MM.1S (cell line): ENCODE measurements around the gene CNTF.
A peak's percentile ranks its signal among the peaks of the same experiment; 100 is the strongest.

ENCODE experiments used
- DNase-seq: peaks from one replicate; pipeline ENCODE4 v3.0.0-alpha.2; 2015
- H2AFZ ChIP-seq: fragments of 300-600 bp; sonication (generic); 2 replicates; pipeline ENCODE4 v1.6.0; 2016; ENCODE audit warnings: antibody characterized with exemption, low read length
- H3F3A ChIP-seq: fragments of 300-600 bp; sonication (generic); 2 replicates; pipeline ENCODE4 v1.6.1; 2016; ENCODE audit warnings: mild to moderate bottlenecking, antibody characterized with exemption, low read length, moderate library complexity, mixed read lengths; ENCODE audit not compliant: insufficient read depth
- H3K27ac ChIP-seq: fragments of 300-600 bp; sonication (generic); 2 replicates; pipeline ENCODE4 v1.5.1; 2016; ENCODE audit warnings: mild to moderate bottlenecking, low read length
- H3K27me3 ChIP-seq: fragments of 300-600 bp; sonication (generic); replicated peaks from 2 replicates; pipeline ENCODE4 v1.6.0; 2016; ENCODE audit warnings: low read length; ENCODE audit not compliant: insufficient read depth
- H3K36me3 ChIP-seq: fragments of 300-600 bp; sonication (generic); replicated peaks from 2 replicates; pipeline ENCODE4 v1.6.1; 2016; ENCODE audit warnings: mild to moderate bottlenecking, low read length, mixed read lengths; ENCODE audit not compliant: insufficient read depth
- H3K4me1 ChIP-seq: fragments of 300-600 bp; sonication (generic); 2 replicates; pipeline ENCODE4 v1.6.1; 2016; ENCODE audit warnings: low read length, mixed read lengths
- H3K4me2 ChIP-seq: fragments of 300-600 bp; sonication (generic); 2 replicates; pipeline ENCODE4 v1.6.0; 2016; ENCODE audit warnings: low read depth, low read length
- H3K4me3 ChIP-seq: fragments of 300-600 bp; sonication (generic); 2 replicates; pipeline ENCODE4 v1.5.1; 2016; ENCODE audit warnings: low read length, mixed read lengths
- H3K79me2 ChIP-seq: fragments of 300-600 bp; sonication (generic); 2 replicates; pipeline ENCODE4 v1.6.1; 2016; ENCODE audit warnings: mixed run types, low read length, mixed read lengths
- H3K9ac ChIP-seq: fragments of 300-600 bp; sonication (generic); 2 replicates; pipeline ENCODE4 v1.6.1; 2016; ENCODE audit warnings: low read length, mixed read lengths
- H3K9me2 ChIP-seq: fragments of 300-600 bp; sonication (generic); replicated peaks from 2 replicates; pipeline ENCODE4 v1.6.1; 2016; ENCODE audit warnings: mild to moderate bottlenecking, low read length, mixed read lengths; ENCODE audit not compliant: insufficient read depth
- H3K9me3 ChIP-seq: fragments of 300-600 bp; sonication (generic); replicated peaks from 2 replicates; pipeline ENCODE4 v1.6.1; 2016; ENCODE audit warnings: mild to moderate bottlenecking, low read length, mixed read lengths; ENCODE audit not compliant: insufficient read depth
- H4K20me1 ChIP-seq: fragments of 300-600 bp; sonication (generic); 2 replicates; pipeline ENCODE4 v1.6.1; 2016; ENCODE audit warnings: mild to moderate bottlenecking, low read length, moderate library complexity, mixed read lengths; ENCODE audit not compliant: insufficient read depth
- CTCF ChIP-seq: fragments of 300-600 bp; sonication (generic); IDR thresholded peaks from 2 replicates; pipeline ENCODE4 v1.5.1; 2016; ENCODE audit warnings: antibody characterized with exemption, low read length, mixed read lengths
- EZH2 ChIP-seq: fragments of 300-600 bp; sonication (generic); optimal IDR thresholded peaks from 2 replicates; pipeline ENCODE3; 2017; ENCODE audit warnings: low read depth, mild to moderate bottlenecking, antibody characterized with exemption, low read length, mixed read lengths
- EZH2phosphoT487 ChIP-seq: fragments of 300-600 bp; sonication (generic); IDR thresholded peaks from 2 replicates; pipeline ENCODE4 v1.6.1; 2018; ENCODE audit warnings: antibody characterized with exemption, low read length

CNTF gene

GRCh38 chr11:58615559-58615958, 6.9 kb upstream of the CNTF start:
- TF ChIP-seq CTCF (no peak), EZH2 (no peak)
- Histone ChIP-seq H3K27me3 (no peaks in the 10 kb centered on the region), H3K9ac (no peak overlapping the region), H3K79me2 (peaks cover 58% of the 10 kb centered on the region), H3K4me3 (no peak overlapping the region), H2AFZ (no peak overlapping the region), H3K4me1 (peaks cover 11% of the 10 kb centered on the region; the same call in 1 of the 2 replicates), H3K9me3 (no peaks in the 10 kb centered on the region), H3K36me3 (peaks cover 54% of the 10 kb centered on the region; the same call in 1 of the 2 replicates), H4K20me1 (no peaks in the 10 kb centered on the region), H3F3A (peaks cover 7% of the 10 kb centered on the region), H3K4me2 (no peak overlapping the region), H3K27ac (no peak overlapping the region), H3K9me2 (no peaks in the 10 kb centered on the region)
- DNase-seq = no peak

DNA sequence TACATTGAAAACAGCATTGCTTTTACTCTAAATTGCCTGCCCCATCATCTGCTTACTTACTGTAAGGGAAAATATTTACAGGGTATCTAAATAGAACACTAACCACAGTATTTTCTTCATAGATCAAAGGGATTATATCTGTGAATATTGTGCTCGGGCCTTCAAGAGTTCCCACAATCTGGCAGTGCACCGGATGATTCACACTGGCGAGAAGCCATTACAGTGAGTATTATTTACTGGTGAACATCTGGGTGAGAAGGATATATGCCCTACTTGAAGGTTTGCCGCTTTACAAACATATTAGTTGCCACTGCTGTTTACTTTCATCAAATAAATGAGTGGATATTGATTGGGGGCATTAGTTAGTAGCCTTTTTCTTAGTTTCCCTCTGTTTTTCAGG, 5.9 kb upstream of the CNTF start:
- H3K79me2 ChIP-seq = peaks cover 53% of the 10 kb centered on the region
- no peak overlapping the region for H3K4me3 ChIP-seq
- H3K9me3 ChIP-seq = no peaks in the 10 kb centered on the region
- peaks cover 45% of the 10 kb centered on the region; the same call in 1 of the 2 replicates for H3K36me3 ChIP-seq
- no peak for DNase-seq
- no peak overlapping the region for H2AFZ ChIP-seq
- no peaks in the 10 kb centered on the region for H4K20me1 ChIP-seq
- no peak overlapping the region for H3K4me2 ChIP-seq
- TF ChIP-seq EZH2 = no peak
- no peak for TF ChIP-seq CTCF
- no peak for TF ChIP-seq EZH2phosphoT487
- H3K9ac ChIP-seq = no peak overlapping the region
- H3F3A ChIP-seq = peaks cover 17% of the 10 kb centered on the region
- H3K27ac ChIP-seq = no peak overlapping the region
- H3K4me1 ChIP-seq = peaks cover 20% of the 10 kb centered on the region
- H3K9me2 ChIP-seq = no peaks in the 10 kb centered on the region
- no peaks in the 10 kb centered on the region for H3K27me3 ChIP-seq

GRCh38 chr11:58617976-58618557, 4.4 kb upstream of the CNTF start:
- Histone ChIP-seq H4K20me1 (no peaks in the 10 kb centered on the region), H3K4me3 (no peak overlapping the region), H2AFZ (no peak overlapping the region), H3K27ac (no peak overlapping the region), H3K4me2 (no peak overlapping the region), H3K27me3 (no peaks in the 10 kb centered on the region), H3F3A (peaks cover 23% of the 10 kb centered on the region), H3K79me2 (peaks cover 58% of the 10 kb centered on the region), H3K4me1 (peaks cover 30% of the 10 kb centered on the region), H3K9me2 (no peaks in the 10 kb centered on the region), H3K9me3 (no peaks in the 10 kb centered on the region), H3K36me3 (peaks cover 36% of the 10 kb centered on the region; the same call in 1 of the 2 replicates), H3K9ac (no peak overlapping the region)
- no peak for DNase-seq
- TF ChIP-seq EZH2phosphoT487 = no peak
- no peak for TF ChIP-seq EZH2
- TF ChIP-seq CTCF = peak; percentile 17; the same call in 1 of the 2 replicates
